IPS-18c (cell line): ENCODE results near the gene CRACDL.

ENCODE experiments used
- H3K4me3 ChIP-seq: 2 replicates; pipeline ENCODE4 v1.7.0; 2013; ENCODE audit warnings: low read depth, mild to moderate bottlenecking, low read length, moderate library complexity; ENCODE audit not compliant: insufficient read depth
- H3K9me3 ChIP-seq: one replicate; pipeline ENCODE4 v1.6.1; 2013; ENCODE audit warnings: mild to moderate bottlenecking, low read length, moderate library complexity; ENCODE audit not compliant: control insufficient read depth, insufficient read depth

Gene CRACDL

DNA sequence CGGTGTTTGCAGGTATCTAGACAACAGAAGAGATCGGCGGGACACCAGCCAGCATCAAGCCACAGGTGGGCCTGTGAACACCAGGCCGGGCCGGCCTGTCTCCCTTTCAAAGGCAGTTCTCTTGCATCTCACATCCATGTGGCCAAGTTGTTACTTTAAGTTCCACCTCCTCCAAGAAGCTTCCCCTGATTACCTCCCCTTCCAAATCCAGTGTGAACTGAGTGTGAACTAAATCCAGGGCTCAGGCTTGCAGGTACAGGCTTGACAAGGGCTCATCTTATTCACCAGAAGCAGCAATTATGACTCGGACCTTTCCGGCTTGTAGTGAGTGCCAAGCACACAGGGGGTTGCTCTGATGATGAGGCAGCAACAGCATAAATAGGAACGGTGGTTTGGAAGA lies 3.9 kb downstream of the CRACDL start:
- no peaks in the 10 kb centered on the region for H3K9me3 ChIP-seq
- no peak overlapping the region for H3K4me3 ChIP-seq

DNA sequence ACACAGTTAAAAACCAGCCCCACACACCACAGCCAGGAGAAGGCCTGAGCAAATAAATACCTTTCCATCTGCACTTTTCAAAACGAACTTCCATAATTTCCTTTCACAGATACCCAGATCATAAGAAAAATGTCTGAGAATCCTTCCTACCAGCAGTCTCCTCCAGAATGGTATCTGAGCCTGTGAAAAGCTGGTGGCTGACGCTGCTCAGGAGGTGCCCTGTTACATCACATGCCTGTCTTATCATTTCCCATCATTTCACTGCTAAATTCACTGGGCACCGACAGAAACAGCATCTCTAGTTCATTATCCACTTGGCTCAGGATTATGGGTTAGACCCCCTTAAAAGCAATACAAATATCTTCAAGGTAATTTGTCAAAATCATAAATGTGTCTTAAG lies 4.4 kb downstream of the CRACDL start:
- Histone ChIP-seq H3K9me3 (no peaks in the 10 kb centered on the region), H3K4me3 (no peak overlapping the region)

DNA sequence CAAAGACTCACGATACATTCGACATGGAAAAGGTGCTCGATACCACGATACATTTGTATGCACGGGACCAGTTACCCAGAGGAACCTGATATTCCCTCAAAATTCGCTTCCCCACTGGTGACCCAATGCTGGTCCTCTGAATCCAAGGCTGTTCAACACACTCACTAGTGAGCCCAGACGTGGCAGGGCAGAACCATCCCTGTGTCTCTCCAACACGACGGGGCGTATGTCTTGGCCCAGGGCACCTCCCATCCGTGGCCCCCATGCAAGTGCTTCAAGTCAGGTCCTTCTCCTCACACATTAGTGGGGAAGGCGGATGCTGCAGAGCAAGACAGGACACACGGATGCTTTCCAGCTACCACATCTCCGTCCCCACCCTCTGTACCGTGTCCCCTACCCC lies 6.1 kb downstream of the CRACDL start:
- H3K4me3 ChIP-seq, result no peak overlapping the region
- no peaks in the 10 kb centered on the region for H3K9me3 ChIP-seq

DNA sequence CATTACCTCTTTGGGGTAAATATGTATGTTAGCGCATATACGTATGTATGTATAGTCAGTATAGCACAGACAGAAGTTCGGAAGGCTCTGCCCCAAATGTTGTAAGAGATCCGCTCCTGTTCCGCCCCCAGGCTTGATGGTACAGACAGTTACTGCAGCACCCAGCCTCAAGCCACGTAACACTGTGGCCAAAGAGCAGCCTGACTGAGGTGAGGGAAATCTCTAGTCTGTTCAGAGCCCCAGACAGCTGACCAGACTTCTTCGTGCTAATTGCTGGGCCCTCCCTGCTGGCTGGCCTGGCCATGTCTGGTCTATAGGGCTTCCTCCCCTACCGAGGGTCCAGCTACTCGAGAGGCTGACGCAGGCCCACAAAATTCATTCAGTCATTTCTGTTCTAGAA lies 7.8 kb downstream of the CRACDL start:
- H3K4me3 ChIP-seq, result no peak overlapping the region
- H3K9me3 ChIP-seq, result no peaks in the 10 kb centered on the region

DNA sequence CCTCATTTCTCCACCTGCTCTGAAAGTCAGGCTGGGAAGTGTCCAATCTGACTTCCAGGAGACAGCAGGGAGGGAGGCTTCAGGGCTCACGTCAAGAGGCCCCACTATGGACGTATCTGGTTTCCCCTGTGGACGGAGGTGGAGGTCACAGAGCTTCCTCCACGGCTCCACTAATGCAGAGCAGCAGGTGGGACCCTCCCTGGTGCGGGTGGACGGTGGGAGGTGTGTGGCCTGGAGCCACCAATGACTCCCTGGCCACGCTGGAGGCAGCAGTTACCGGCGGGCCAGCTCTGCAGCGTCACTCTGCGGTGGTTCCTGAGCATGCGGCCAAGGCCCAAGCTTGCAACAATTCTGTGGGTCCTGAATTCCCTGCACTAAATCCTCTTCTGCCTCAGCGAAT lies 9.0 kb downstream of the CRACDL start:
- H3K9me3 ChIP-seq, result no peaks in the 10 kb centered on the region
- H3K4me3 ChIP-seq, result no peak overlapping the region

DNA sequence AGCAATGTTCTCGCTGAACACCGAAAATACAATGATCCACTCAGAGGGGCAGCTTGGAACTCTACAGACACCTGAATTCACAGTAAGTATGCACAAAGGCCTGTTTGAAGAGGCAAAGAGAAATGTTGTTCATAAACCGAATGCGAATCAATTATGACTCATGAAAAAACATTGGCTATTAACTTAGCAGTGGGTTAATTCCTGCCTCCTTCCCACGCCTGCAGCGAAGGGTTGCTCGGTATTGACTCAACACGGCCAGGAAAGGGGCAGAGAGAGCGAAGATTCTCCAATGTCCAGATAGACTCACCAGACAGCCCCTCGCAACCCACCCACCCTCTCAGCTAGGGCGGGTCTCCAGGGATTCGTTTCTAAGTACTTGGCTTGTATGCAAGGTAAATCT lies 9.4 kb downstream of the CRACDL start:
- no peaks in the 10 kb centered on the region for H3K9me3 ChIP-seq
- H3K4me3 ChIP-seq, result no peak overlapping the region

DNA sequence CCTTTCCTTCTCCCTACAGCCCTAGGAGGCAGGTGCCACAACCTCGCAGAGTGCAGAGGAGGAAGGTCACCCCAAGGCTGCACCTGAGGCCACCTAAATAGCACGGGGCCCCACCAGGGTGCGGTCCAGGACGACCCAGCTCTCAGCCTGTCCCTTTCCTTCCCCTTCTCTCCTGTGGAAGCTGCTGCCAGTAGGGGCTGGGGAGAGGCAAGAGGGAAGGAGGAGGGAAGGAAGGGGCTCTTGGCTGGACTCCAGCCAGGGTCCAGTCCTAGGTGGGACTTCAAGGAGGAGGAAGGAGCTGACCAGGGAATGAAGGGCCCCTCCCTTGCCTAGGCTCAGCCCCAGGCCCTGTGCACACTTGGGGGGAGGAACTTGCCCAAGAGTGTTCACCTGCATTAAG lies 11.1 kb downstream of the CRACDL start:
- no peaks in the 10 kb centered on the region for H3K9me3 ChIP-seq
- H3K4me3 ChIP-seq, result no peak overlapping the region

DNA sequence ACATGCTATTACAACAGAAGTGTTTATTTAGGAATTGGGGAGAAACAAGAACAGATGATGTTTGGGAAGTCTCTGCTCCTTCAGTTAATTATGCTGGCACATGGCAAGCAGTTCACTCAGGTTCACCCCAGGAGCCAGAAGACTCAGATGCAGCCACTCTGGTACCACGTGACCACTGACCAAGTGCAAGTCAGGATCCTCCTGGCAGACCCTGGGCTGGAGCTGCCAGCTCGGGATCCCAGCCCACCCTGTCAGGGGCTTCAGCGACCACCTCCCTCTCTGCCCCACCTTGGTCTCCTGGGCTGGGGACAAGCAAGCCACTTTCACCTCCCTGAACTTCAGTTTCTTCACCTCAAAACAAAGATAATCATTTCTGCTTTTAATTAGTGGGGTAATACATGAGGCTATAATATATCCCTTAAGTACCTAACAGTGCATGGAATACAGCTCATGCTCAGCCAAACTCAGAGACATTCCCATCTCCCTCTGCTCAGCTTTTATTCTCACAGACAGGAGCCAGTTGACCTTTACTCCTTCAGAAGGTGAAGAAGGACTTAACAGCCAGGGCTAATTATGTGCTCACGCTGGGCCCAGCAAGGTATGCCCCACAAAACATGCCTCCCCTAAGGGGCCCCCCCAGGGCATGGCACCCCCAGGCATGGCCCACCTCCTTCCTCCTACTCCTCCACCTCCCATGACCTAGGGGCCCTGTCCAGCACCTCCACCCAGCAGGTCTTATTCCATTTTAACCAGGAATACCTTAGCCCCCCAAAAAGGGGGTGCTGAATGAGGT lies 11.8 kb downstream of the CRACDL start:
- no peak overlapping the region for H3K4me3 ChIP-seq
- H3K9me3 ChIP-seq, result no peaks in the 10 kb centered on the region

DNA sequence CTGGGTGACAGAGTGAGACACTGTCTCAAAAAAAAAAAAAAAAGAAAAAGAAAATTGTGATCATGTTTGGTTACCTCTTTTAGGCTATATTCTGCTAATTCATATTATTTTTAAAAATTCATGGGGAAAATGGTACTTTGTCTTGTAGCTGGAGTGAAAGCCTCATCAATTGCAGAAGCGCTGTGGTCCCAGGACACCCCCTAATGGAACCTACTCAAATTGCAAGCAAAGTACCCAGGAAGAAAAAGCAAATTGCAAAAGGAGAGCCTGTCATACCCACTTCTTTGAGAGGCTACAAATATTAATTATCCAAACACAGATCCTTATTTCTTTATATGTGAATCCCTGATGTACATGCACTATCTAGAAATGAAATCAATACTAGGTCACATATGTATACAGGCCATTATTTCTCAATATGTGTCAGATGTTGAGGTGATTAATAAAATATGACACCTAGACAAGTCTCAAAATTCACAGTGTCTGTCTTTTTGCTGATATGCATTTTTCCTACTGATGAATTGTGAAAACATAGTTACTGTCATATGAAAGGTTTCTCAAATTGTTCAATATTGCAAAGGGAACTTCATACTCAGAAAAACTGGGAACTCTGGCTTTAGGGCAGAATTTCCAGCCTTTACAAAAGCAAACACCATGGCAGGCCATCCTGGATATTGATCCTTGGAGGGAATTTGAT lies 12.6 kb downstream of the CRACDL start:
- Histone ChIP-seq H3K4me3 (no peak overlapping the region), H3K9me3 (no peaks in the 10 kb centered on the region)

DNA sequence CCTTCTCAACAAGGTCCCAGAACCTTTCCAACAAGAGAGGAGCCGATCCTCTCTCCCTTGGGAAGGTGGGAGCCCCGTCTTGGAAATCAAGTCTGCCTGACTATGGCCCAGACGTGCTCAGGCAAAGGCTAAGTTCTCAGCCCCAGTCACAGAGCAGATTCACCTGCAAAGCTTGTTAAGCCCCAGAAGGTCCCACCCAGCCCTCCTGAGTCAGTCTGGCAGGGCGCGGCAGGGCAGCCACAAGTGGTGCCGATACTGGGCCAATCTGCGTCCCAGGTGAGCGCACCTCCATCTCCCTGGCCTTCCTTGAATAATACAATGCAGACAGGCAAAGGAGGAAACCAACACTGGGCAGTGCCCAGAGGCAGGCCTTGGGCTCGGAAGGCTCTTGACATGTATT lies 15.0 kb downstream of the CRACDL start:
- no peak overlapping the region for H3K4me3 ChIP-seq
- no peaks in the 10 kb centered on the region for H3K9me3 ChIP-seq

DNA sequence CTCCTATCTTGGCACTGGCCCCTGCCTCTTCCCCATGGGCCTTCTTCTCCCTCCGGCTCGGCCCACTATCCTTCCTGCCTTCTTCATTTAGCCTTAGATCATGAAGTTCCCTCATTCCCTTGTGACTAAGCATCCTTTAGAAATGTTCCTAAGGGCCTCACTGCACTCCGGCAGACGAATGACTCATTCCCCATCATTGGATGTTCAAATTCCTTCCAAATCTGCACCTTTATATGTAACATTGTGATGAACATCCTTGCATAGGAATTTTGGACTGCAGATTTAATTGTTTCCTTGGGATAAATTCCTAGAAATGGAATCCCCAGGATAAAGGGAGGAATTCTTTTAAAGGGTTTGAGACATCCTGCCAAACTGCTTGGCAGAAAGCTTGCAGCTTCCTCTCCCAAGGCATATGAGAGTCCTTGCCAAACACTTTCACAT lies 19.0 kb downstream of the CRACDL start:
- H3K4me3 ChIP-seq, result no peak overlapping the region

DNA sequence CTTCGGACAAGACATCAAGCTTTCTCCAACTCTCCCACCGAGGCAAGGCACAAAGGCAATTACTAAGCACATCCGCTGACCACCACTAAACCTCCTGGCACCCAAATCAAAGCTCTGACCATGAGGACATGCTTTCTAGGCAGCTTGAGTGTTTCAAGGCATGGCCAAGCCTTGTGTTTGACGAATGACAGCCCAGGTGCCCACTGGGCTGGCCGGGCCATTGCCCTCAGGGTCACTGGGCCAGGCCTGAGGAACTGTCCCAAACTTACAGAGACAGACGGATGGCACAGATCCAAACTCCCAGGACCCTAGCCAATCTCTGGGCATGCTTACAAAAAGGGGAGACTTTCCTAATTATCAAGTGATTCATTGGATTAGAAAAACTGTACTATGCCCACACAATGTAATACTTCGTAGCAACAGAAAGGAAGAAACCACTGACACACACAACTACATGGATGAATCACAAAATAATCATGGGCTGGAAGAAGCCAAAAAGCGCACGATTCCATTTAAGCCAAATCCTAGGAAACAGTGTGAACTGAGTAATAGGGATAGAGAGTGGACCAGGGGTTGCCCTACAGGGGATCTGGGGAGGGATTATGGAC lies 20.2 kb downstream of the CRACDL start:
- H3K9me3 ChIP-seq, result no peaks in the 10 kb centered on the region

More for the DNA sequence above, 19.0 kb downstream of the CRACDL start:
- H3K9me3 ChIP-seq, result no peaks in the 10 kb centered on the region

DNA sequence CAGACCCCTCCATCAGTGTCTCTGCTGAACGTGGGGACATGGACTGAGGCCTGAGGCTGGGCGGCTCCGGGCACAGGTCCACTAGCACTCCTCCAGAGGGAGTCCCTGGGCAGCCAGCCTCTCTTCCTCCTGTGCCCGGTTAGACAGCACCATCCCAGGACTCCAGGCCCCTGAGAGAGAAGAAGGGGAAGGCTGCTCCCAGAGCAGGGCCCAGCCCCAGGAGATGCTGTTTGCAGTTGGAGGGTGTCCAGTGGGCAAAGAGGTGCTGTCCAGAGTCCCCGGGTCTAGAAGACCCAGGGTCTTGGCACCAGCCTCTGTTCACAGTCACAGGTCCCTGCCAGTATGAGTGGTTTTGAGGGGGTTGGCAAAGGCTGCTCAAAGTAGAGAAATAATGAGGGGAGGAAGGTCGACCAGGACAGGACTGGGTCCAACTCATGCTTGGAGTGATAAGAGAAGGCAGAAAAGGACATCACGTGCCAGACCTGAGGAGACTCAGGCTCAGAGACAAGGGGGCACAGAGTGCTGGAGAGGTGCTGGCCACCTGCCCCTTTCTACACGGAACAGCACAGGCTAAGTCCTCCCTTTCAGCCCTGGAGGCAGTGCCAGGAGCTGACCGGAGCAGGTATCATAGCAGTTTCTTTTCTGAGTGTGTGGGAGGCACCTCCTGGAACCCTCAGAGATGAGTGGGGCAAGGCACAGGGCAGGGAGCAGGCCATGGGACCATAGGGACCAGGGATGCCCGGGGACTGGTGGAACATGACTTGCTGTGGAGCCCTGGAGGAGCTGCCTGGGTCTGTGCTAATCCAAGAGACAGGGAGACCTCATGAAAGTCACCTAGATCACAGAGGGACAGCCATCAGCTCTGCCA lies 21.1 kb downstream of the CRACDL start:
- H3K9me3 ChIP-seq, result no peaks in the 10 kb centered on the region
- H3K4me3 ChIP-seq, result no peak overlapping the region

More for the DNA sequence above, 20.2 kb downstream of the CRACDL start:
- no peak overlapping the region for H3K4me3 ChIP-seq

DNA sequence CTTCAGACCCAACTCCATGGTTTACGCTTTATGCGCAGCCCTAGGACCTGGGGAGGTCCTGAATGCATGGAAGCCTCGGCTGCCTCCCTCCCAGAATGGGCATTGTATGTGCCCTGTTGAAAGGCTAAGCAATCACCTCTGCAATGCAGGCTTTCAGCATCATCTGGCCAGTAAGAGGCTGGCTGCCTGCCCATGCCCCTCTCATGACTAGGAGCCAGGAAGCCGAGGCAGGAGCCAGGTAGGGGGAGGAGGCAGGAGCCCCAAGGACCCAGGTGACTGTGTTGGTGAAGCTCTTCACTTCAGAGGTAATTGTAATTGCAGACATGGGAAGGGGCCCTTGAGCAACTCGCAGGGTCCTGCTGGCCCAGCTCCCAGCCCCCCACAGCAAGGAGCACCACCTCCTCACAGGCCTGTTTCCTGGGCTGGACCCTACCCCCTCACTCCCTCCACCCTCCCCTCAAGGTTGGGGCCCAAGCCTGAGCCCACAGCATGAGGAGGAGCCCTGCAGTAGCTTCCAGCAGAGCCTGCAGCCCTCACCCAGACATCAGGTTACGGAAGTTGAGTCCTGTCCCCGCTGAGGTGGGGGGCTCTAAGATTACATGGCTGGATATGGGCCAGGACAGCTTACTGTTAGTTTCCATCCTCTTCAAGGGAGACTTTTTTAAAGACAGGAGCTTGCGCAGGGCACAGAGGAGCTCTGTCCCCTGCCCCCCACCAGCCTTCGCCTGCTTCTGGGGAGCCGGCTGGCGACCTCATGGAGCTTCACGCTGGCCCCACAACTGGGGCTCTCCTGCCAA lies 21.9 kb downstream of the CRACDL start:
- H3K4me3 ChIP-seq, result no peak overlapping the region
- no peaks in the 10 kb centered on the region for H3K9me3 ChIP-seq

DNA sequence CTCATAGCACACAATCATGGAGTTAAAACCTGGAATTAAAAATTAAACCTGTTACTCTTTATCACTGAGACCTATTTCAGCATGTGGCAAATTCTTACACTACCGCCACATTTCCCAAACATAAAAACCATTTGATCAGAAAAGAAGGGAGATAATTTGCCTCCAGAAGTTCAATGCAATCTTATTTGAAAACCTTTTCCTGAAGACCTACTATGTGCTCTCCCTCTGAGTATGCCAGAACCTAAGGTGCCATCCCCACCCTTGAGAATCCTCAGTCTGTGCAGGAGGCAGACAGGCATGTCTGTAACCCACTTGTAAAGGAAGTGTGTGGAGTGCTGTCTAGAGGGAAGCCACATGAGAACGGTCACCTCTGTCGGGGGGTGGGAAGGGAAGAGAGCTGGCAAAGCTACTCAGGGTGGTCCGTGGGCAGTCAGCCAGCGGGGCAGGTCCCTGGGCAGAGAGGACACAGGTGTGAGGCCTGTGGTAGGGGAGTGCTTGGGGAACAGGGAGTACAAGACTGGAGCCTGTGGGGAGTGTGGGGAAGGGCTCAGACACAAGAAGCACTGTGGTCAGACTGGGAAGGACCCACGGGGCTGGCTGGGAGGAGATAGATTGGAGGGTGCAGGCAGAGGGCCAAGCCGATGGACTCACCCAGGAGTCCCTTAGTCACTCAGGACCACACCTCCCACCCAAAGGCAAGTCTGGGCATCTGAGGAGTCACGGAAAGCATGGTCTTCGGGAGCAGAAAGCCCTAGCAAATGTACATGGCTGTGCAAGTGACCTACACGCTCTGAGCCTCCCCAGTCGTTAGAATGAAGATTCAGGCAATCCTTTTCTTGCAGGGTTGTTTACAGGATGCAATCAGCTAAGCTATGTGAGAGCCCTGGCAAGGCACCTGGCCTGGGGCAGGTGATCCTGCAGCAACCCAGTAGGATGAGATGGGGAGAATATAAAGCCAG lies 22.8 kb downstream of the CRACDL start:
- Histone ChIP-seq H3K4me3 (no peak overlapping the region), H3K9me3 (no peaks in the 10 kb centered on the region)
